ENCODE data around the gene SHANK2.

The SHANK2 gene

DNA sequence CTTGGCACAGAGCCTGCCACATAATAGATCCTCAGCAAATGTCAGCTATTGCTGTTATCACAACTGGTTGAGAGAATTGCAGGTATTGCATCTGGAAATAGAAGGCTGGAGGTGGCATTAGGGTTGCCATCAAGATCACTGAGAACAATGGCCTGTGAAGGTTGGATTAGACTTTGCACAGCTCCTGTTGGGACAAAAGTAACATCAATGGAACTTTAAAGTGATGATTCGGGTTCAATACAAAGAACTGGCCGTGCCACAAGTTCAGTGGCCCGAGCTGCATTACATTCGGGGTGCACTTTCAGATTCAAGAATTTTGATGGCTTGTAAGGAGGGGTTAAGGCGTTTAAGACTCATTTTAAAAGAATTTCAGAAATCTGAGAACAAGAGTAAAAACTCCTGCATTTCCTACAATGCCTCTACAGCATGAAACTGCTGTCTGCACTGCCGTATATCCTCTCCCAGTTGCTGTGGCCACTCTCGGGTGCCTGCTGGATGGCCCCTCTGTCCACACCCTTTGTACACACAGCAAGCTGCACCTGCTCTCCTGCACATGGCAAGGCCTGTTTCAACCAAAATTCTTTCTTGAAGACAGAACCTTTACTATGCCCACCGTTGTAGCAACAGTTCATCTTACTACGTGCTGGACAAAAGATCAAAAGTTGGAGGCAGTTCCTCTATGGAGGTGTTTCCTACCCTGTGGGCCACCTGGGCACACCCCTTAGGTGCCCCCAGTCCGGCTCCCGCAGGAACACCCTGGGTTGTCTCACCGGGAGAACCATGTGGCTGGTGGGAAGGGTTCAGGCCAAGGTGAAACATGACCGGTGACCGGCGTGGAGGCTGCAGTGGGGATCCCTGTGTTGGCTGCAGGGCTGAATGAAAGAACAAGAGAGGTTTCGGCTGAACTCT lies 17.5 kb upstream of the SHANK2 start:
- no peak for DNase-seq (ENCODE audit: low read depth in 3 of 3)

DNA sequence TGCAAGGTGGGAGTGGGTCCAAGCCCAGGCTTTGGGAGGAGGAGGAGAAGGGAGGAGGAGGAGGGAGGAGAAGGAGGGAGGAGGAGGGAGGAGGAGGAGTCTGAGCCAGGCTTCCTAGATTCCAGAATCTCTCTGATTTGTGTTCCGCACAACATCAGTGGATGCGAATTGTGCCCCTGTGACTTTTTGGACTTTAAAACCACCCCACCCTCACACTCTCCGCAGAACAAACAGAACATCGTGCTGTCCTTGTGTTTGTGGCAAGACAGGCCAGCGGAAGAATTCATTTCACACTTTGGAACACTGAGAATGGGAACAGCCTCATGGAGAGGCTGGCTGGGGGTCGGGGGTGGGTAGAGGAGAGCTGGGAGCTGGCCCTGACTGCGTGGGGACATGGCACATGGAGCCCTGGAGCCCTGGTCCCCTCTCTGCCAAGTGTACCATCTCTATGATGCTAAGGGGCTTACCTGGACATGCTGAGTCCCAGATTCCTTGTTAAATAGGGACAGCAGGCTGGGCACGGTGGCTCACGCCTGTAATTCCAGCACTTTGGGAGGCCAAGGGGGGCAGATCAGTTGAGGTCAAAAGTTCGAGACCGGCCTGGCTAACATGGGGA lies 16.4 kb upstream of the SHANK2 start:
- DNase-seq (ENCODE audit: low read depth in 3 of 3), result no peak

- DNase-seq (ENCODE audit: low read depth in 3 of 3), result no peak
These were observed 15.5 kb upstream of the SHANK2 start for GRCh38 chr11:71267807-71268421.

- DNase-seq (ENCODE audit: low read depth in 3 of 3), result no peak
These were observed 13.9 kb upstream of the SHANK2 start for GRCh38 chr11:71266114-71266833.

DNA sequence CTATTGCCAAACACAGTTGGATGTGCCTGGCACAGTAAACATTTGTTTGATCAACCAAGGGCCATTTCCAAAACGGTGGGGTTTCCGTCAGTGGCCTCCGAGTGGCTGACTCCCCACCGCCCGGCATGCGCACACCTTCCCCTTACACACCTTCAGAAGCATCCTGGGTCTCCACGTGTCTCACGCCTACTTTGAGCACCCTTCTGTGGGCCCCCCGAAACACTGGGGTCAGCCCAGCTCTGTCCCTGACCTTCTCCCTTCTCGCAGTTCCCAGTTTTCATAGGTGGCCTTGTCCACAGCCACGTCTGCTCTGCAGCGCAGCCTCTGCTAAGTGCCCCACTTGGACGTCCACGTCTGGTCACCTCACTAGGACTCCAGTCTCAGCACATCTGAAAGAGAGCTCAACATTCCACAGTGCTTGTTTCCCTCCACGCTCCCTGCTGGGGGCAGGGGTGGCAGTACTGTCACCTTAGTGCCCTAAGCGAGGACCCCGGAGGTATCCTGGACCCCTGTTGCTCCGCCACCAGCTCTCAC lies 13.2 kb upstream of the SHANK2 start:
- DNase-seq (ENCODE audit: low read depth in 3 of 3), result no peak

DNA sequence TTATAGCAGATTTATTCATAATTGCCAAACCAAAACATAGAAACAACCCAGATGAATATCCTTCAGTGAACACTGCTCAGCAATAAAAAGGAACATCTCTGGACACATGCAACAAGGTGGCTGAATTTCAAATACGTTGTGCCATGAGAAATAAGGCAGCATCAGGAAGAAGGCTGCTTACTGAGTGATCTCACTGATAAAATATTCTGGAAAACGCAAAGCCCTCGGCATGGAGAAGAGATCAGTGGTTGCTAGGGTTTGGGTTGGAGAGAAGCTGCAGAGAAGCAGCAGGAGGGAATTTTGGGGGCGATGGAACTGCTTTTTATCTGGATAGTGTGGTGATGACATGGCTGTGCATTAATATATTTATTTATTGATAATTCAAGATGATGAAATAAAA lies 11.0 kb upstream of the SHANK2 start:
- no peak for DNase-seq (ENCODE audit: low read depth in 3 of 3)

GRCh38 chr11:71255800-71256479 lies 3.6 kb upstream of the SHANK2 start:
- no peak for DNase-seq (ENCODE audit: low read depth in 3 of 3)

GRCh38 chr11:71255323-71255722 lies 2.9 kb upstream of the SHANK2 start:
- DNase-seq (ENCODE audit: low read depth in 3 of 3), result no peak

DNA sequence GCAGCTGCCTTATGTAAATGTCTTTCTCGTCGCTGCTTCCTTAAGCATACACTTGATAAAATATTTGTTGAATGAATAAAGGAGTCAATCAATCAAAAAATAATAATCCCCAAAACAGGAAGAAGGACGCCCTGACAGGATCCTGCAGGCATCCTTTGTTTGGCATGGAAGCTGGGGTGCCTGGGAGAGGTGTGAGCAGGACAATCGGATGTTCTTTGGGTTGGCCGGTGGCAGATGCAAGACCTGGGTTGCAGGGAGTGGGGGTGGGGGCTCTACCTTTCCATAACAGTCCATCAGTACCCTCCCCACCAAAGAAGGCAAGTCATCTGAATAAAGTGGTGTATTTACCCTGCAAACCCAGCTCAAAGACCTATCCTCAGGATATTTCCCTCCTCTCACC lies 1.4 kb upstream of the SHANK2 start:
- no peak for DNase-seq (ENCODE audit: low read depth in 3 of 3)

DNA sequence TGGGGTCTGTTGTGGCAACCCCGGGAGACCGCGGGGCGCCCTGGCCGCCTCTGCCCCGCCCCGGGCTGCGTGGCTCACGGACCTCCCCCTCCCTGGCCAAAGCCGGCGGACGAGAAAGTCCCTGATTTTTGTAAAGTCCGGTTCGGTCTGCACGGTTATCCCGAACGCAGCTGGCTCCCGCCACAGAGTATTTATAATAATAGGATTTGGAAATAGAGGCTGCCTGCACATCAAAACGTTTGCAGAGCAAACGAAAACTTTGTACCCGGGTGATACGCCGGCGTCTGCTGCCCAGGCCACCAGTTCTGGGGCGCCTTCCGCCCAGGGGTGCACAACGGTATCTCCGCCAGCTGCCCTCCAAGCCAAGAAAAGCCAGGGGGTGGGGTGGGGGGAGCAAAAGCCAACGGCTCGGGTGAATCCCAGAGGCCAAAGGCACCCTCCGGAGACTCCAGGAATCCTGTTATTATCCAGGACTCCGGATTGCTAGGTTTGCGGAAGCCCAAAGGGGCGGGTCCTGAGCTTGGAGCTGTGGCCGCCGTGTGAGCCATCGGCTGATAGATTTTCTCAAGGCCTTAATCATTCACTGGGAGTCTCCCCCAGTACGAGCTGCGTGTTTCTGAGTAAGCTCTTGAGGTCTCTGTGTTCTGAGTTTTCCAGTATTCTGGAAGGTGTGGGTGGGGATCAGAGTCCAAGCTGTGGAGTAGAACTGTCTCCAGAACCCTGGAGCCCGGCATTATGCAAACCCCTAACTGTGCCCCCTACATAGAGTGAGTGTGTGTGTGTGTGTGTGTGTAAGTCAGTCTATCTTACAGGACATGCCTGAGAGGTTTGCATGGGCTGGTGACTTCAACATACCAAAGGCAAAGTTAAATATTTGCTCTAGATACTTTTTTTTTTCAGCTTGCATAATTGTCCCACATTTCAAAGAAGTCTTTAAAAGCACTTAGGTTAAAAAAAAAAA lies 673 bp upstream of the SHANK2 start:
- DNase-seq (ENCODE audit: low read depth in 3 of 3), result no peak

GRCh38 chr11:71251761-71252268 lies 562 bp downstream of the SHANK2 start:
- DNase-seq (ENCODE audit: low read depth in 3 of 3), result no peak

DNA sequence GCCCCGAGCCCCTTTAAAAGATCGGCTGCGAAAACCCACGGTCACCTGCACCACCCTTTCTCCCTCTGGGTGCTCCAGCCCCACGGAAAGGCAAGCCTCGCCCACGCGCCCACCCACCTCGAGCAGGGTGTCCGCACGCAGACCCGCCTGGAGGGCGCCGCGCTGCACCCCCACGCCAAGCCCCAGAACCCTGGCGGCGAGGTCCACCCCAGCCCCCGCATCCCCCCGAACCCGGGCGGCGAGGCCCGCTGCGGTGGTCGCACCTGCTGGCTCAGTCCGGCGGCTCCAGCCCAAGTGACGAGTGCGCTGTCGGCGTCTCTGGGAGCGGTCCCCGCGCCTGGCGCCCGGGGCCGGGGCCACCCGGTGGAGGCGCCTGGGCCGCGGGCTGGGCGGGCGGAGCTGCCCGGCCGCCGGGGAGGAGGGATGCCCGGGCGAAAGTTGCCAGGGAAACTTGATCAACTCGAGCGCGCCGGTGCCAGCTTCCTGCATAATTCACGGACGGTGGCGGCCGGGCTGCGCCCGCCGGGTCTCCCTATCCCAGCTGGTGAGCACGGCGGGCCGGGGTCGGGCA lies 1.1 kb downstream of the SHANK2 start:
- DNase-seq (ENCODE audit: low read depth in 3 of 3), result no peak

DNA sequence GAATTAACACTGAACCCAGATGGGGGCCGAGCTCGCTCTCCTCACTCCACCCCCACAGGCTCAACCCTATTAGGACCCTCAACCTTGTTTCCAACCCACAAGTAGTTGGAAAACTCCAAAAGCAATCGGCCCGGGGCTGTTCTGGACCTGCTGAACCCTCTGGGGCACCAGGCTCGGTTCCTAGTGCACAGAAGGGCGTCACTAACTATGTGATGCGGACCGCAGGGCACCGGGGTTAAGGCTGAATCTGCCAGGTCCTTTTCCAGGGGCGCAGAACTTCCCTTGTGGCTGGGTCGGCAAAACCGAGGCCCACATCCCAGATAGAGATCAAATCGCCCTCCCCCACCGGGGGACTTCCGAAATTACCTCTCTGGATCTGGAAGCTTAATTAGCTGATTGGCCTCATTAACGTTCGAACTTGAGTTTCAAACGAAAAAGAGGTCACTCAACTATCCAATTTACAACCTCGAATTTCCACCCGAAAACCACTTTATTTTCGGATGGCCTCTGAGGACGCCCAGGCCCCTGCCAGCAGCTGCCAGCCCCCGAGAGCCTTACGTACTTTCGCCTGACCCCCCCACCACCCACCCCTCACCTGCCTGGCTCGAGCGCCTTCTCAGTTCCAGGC lies 1.7 kb downstream of the SHANK2 start:
- DNase-seq (ENCODE audit: low read depth in 3 of 3), result no peak

GRCh38 chr11:71249301-71249700 lies 3.1 kb downstream of the SHANK2 start:
- DNase-seq (ENCODE audit: low read depth in 3 of 3), result no peak

- DNase-seq (ENCODE audit: low read depth in 3 of 3), result no peak
These were observed 3.7 kb downstream of the SHANK2 start for GRCh38 chr11:71248656-71249055.

DNA sequence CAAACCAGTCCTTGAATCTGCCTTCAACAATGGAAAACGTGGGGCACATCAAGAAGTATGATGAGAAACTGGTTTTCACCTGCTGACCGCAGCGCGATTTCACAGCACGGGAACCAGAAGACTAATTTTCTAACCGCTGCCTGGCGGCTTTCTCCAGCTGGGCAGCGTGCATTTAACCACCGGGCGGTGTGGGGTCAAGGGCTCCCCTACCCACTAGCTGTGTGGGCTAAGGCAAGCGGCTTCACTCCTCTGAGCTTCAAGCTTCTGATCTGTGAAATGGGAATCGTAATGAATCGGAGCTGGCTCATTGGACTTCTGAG lies 4.2 kb downstream of the SHANK2 start:
- DNase-seq (ENCODE audit: low read depth in 3 of 3), result no peak

DNA sequence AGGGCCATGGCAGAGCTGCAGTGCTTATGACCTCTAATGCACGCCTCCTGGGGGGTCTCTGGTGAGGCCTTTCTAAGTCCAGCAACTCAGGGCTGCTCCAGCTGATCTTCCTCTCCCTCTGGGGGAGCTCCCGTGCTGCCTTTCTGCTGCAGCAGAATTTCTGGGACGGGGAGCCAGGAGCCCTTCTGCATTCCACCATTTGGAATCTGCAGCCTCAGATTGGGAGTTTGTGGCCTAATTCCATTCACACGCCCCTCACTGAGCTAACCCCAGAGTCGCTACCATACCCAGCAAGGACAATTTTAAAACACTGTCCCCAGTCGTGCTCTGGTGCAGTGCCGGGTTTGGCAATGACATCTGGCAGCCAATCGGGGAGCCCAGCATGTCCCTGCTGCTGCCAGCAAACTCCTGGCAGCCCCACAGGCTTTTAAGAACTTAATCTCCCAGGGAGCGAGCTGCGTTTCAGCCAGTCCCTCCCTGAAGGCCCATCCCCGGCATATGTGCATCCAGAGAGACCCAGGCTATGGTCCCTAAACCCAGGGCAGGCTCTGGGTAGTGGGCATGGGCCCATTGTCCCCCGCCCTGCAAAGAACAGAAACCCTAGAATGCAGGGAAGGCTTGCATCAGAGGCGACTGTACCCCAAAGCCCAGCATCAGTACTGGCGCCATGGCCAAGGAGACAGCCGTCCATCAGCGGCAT lies 4.7 kb downstream of the SHANK2 start:
- DNase-seq (ENCODE audit: low read depth in 3 of 3), result no peak

DNA sequence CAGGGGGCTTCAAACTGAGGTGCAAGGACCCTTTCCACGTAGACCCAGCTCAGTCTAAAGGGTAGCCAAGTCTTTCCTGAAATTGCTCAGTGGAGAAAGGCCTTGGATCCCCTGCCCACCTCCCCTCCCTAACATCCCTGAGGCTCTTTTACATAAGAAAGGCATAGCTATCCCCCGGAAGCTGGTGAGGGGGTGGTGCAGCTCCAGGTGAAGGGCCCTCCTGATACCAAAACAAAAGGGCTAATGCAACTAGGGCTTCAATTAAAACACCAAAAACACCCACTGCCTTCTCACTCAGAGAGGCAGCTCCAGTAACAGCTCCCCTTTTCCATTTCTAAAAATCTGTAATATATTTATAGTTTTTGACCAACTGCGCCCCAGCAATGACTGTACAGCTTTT lies 5.8 kb downstream of the SHANK2 start:
- no peak for DNase-seq (ENCODE audit: low read depth in 3 of 3)

Data from stimulated activated CD4-positive, alpha-beta T cell treated with anti-CD3 and anti-CD28 coated beads, TNF-alpha, amount 100 ng/mL, for 48 hours (primary cell).